Fibroblast of lung (primary cell): ENCODE results near the gene SH3PXD2A. TPM values are rescaled to one million over a fixed set of nuclear protein-coding genes. Genes with fewer than 3 reads are reported as not detected.

Experiments
- DNase-seq, 2 donors: peaks; one replicate each; pipeline versions ENCODE4 v3.0.0 to v3.0.0-alpha.2; 2010; ENCODE audit warnings: low read depth in 2 of 2
- H2AFZ ChIP-seq: 2 replicates; pipeline ENCODE4 v1.5.1; 2012; ENCODE audit warnings: low read length, control low read depth, inconsistent platforms
- H3K27ac ChIP-seq: 2 replicates; pipeline ENCODE4 v1.5.1; 2011; ENCODE audit warnings: low read length, control low read depth; ENCODE audit not compliant: insufficient read depth
- H3K27me3 ChIP-seq: 2 replicates; pipeline ENCODE4 v1.5.1; 2011; ENCODE audit warnings: mild to moderate bottlenecking, low read length; ENCODE audit not compliant: control insufficient read depth, insufficient read depth
- H3K36me3 ChIP-seq: 2 replicates; pipeline ENCODE4 v1.5.1; 2011; ENCODE audit warnings: low read length; ENCODE audit not compliant: control insufficient read depth, insufficient read depth
- H3K4me1 ChIP-seq: 2 replicates; pipeline ENCODE4 v1.5.1; 2011; ENCODE audit warnings: low read length; ENCODE audit not compliant: control insufficient read depth, insufficient read depth; ENCODE audit errors: extremely low read depth
- H3K4me2 ChIP-seq: 2 replicates; pipeline ENCODE4 v1.5.1; 2011; ENCODE audit warnings: low read length, control low read depth; ENCODE audit not compliant: insufficient read depth; ENCODE audit errors: extremely low read depth
- H3K4me3 ChIP-seq, 4 experiments: fragments of 200-600 bp in 1 of 4; sonication (generic) in 1 of 4; replicated peaks in 1 of 4; 2 replicates each; pipeline ENCODE4 v1.5.1; 2011 to 2016; ENCODE audit warnings: low read length in 4 of 4, low read depth in 3 of 4, mild to moderate bottlenecking in 3 of 4, control low read depth in 2 of 4, inconsistent platforms in 1 of 4, mixed read lengths in 1 of 4; ENCODE audit not compliant: insufficient read depth in 1 of 4; ENCODE audit errors: control extremely low read depth in 1 of 4
- H3K79me2 ChIP-seq: 2 replicates; pipeline ENCODE4 v1.5.1; 2012; ENCODE audit warnings: mild to moderate bottlenecking, low read length, inconsistent platforms; ENCODE audit not compliant: control insufficient read depth, insufficient read depth
- H3K9ac ChIP-seq: 2 replicates; pipeline ENCODE4 v1.5.1; 2011; ENCODE audit warnings: mild to moderate bottlenecking, low read length, control low read depth; ENCODE audit not compliant: insufficient read depth
- H3K9me3 ChIP-seq: 2 replicates; pipeline ENCODE4 v1.5.1; 2012; ENCODE audit warnings: low read depth, low read length; ENCODE audit not compliant: control insufficient read depth, insufficient read depth
- H4K20me1 ChIP-seq: 2 replicates; pipeline ENCODE4 v1.5.1; 2011; ENCODE audit warnings: low read length; ENCODE audit not compliant: control insufficient read depth, insufficient read depth; ENCODE audit errors: extremely low read depth
- EZH2 ChIP-seq: IDR thresholded peaks from 2 replicates; pipeline ENCODE4 v1.5.1; 2012; ENCODE audit warnings: low read length, control low read depth, mild to moderate bottlenecking; ENCODE audit errors: missing control alignments
- polyA plus RNA-seq, 2 donors: library from polyadenylated mRNA; depleted of rRNA in 1 of 2; stranded (reverse) in 1 of 2; unstranded in 1 of 2; fragments of >200 nt; gene quantifications; 2 replicates each; pipeline ENCODE4 v1.2.1, GENCODE V29; 2011 to 2012; ENCODE audit warnings: missing spikeins in 1 of 2
- total RNA-seq: library from RNA; depleted of rRNA; stranded (reverse); fragments of >200 nt; gene quantifications from 2 replicates; pipeline ENCODE4 v1.2.1, GENCODE V29; 2014
- TF ChIP-seq, protein P1 (sequence below), 2 donors: IDR thresholded peaks in 1 of 2; conservative IDR thresholded peaks in 1 of 2; 1 replicate in 1 of 2; 2 replicates in 1 of 2; pipeline ENCODE4 v1.5.1; 2011 to 2012; ENCODE audit warnings: low read length in 2 of 2, control low read depth in 1 of 2, inconsistent platforms in 1 of 2, low read depth in 1 of 2, mild to moderate bottlenecking in 1 of 2

Gene SH3PXD2A
- total and polyA plus RNA-seq, 2 donors (not counting 1 experiment from before 2014, with no cell fraction given): 25.5 to 33.2 TPM

DNA sequence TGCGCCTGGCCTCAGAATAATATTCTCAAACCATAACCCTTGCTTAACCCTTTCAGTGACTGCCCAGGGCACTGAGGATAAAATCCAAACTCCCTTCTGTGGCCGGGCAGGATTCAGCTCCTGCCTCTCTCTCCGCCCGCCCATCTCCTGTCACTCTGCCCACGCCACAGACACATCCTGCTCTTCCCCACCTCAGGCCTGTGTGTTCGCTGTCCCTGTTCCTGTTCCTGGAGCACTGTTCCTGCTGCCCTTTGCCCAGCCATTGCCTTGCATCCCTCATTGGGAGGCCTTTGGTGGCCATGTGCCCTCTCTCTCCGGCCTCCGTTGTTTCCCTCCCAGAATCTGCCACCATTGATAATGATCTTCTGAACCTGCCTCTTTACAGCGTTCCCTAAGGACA, 108.8 kb downstream of the SH3PXD2A start:
- Histone ChIP-seq H3K36me3 (no peaks in the 10 kb centered on the region), H2AFZ (no peak overlapping the region), H3K9ac (no peak overlapping the region), H3K4me2 (no peak overlapping the region), H3K79me2 (no peaks in the 10 kb centered on the region), H3K27me3 (no peaks in the 10 kb centered on the region), H4K20me1 (no peaks in the 10 kb centered on the region), H3K27ac (no peak overlapping the region), H3K4me3 (no peak overlapping the region), H3K9me3 (no peaks in the 10 kb centered on the region), H3K4me1 (no peaks in the 10 kb centered on the region)
- TF ChIP-seq, protein P1, sequence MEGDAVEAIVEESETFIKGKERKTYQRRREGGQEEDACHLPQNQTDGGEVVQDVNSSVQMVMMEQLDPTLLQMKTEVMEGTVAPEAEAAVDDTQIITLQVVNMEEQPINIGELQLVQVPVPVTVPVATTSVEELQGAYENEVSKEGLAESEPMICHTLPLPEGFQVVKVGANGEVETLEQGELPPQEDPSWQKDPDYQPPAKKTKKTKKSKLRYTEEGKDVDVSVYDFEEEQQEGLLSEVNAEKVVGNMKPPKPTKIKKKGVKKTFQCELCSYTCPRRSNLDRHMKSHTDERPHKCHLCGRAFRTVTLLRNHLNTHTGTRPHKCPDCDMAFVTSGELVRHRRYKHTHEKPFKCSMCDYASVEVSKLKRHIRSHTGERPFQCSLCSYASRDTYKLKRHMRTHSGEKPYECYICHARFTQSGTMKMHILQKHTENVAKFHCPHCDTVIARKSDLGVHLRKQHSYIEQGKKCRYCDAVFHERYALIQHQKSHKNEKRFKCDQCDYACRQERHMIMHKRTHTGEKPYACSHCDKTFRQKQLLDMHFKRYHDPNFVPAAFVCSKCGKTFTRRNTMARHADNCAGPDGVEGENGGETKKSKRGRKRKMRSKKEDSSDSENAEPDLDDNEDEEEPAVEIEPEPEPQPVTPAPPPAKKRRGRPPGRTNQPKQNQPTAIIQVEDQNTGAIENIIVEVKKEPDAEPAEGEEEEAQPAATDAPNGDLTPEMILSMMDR (conservative IDR thresholded peaks at IDR 0.05 in 1 of 2, IDR thresholded peaks at IDR 0.05 in 1 of 2; ENCODE audit: low read depth in 1 of 2, low read length in 2 of 2): no peak
- TF ChIP-seq EZH2: no peak
- no peak for DNase-seq

DNA sequence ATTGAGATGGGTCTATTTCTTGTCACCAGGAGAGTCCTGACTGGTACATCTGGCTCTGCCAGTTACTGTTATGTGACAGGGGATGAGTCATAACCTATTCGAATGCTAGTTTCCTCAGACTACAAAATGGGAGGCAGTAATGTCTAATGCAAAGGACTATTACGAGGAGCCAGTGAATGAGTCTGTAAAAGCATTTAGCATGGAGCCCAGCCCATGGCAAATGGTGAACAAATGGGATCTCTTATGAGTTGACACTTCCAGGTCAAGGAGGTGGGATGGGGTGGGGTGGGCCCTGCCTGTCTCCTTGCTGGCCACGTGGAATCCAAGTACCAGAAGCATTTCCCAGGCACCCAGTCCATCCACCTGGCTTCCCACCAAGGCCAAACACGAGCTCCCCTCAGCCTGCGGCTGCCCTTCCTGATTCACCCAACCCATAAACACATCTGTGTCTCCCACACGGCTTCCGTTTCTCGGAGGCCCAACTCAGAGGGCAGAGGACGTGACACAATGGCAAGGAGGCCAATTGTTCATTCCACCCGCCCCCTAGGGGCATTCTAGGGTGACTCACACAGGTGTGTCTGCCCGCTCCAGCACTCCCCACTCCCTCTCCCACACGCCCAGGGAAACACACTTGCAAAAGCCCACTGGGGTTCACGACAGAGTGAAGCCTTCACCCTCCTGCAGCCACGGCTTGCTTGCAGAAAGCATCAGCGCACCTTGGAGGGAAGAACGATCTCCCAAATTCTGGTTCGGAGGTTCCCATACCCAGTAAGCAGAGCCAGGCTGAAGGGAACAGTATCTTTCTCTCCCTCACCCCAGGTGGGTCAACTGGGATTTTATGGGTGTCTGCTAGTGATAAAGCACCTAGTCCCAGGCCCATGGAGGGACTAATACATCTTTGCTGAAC, 109.8 kb downstream of the SH3PXD2A start:
- TF ChIP-seq EZH2: no peak
- TF ChIP-seq, protein P1 (conservative IDR thresholded peaks at IDR 0.05 in 1 of 2, IDR thresholded peaks at IDR 0.05 in 1 of 2; ENCODE audit: low read depth in 1 of 2, low read length in 2 of 2): no peak
- H3K4me1 ChIP-seq: peaks cover 2% of the 10 kb centered on the region
- no peak overlapping the region for H2AFZ ChIP-seq
- no peak overlapping the region for H3K4me3 ChIP-seq
- no peaks in the 10 kb centered on the region for H3K9me3 ChIP-seq
- H3K9ac ChIP-seq: no peak overlapping the region
- DNase-seq: peak in 1 of 2 donors; percentile 54
- no peak overlapping the region for H3K4me2 ChIP-seq
- no peaks in the 10 kb centered on the region for H3K27me3 ChIP-seq
- no peak overlapping the region for H3K27ac ChIP-seq
- no peaks in the 10 kb centered on the region for H3K36me3 ChIP-seq
- H4K20me1 ChIP-seq: no peaks in the 10 kb centered on the region
- no peaks in the 10 kb centered on the region for H3K79me2 ChIP-seq

DNA sequence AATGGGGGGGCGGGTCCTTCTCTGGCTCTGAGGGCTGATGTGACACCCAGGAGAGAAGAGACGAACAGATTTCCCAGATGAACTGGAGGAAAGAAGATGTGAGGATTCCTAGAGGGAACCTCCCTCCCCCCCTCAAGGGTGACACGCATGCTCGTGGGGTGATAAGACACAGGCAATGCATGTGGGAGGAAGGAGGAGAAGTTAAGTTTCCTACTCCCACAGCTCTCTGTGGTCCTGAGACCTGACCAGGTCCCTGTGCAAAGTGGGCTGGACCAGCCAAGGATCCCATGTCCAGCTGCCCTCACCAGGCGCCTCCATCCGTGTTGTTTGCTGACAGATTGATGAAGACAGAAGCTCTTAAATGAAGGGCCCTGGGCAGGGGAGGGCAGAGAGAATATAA, 112.6 kb downstream of the SH3PXD2A start:
- DNase-seq: no peak
- Histone ChIP-seq H3K9me3 (no peaks in the 10 kb centered on the region), H3K27ac (no peak overlapping the region), H3K27me3 (no peaks in the 10 kb centered on the region), H3K36me3 (no peaks in the 10 kb centered on the region), H2AFZ (no peak overlapping the region), H3K4me3 (no peak overlapping the region), H3K79me2 (no peaks in the 10 kb centered on the region), H4K20me1 (no peaks in the 10 kb centered on the region), H3K4me1 (peaks cover 18% of the 10 kb centered on the region), H3K9ac (no peak overlapping the region), H3K4me2 (no peak overlapping the region)
- TF ChIP-seq, protein P1 (conservative IDR thresholded peaks at IDR 0.05 in 1 of 2, IDR thresholded peaks at IDR 0.05 in 1 of 2; ENCODE audit: low read depth in 1 of 2, low read length in 2 of 2): no peak
- no peak for TF ChIP-seq EZH2
